Testis (tissue), 2 donors: ENCODE data around the gene GSTA3.

ENCODE experiments used
- POLR2A ChIP-seq: fragments of 450-650 bp; IDR thresholded peaks from one replicate; pipeline ENCODE4 v1.6.1; 2017; ENCODE audit warnings: antibody characterized with exemption, mild to moderate bottlenecking, moderate library complexity
- TF ChIP-seq, protein P1 (sequence below), 3 experiments: fragments of 450-650 bp in 2 of 3; fragments of 200-600 bp in 1 of 3; sonication (generic) in 1 of 3; IDR thresholded peaks; one replicate each; pipeline ENCODE4 v1.5.1; 2016 to 2019; ENCODE audit warnings: antibody characterized with exemption in 3 of 3, mild to moderate bottlenecking in 2 of 3, moderate library complexity in 1 of 3

GRCh38 chr6:52925042-52925441 lies 15.5 kb upstream of the GSTA3 start:
- TF ChIP-seq, protein P1, sequence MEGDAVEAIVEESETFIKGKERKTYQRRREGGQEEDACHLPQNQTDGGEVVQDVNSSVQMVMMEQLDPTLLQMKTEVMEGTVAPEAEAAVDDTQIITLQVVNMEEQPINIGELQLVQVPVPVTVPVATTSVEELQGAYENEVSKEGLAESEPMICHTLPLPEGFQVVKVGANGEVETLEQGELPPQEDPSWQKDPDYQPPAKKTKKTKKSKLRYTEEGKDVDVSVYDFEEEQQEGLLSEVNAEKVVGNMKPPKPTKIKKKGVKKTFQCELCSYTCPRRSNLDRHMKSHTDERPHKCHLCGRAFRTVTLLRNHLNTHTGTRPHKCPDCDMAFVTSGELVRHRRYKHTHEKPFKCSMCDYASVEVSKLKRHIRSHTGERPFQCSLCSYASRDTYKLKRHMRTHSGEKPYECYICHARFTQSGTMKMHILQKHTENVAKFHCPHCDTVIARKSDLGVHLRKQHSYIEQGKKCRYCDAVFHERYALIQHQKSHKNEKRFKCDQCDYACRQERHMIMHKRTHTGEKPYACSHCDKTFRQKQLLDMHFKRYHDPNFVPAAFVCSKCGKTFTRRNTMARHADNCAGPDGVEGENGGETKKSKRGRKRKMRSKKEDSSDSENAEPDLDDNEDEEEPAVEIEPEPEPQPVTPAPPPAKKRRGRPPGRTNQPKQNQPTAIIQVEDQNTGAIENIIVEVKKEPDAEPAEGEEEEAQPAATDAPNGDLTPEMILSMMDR (IDR thresholded peaks at IDR 0.05): no peak
- no peak for TF ChIP-seq POLR2A
